K562 treated with DMSO at 1 percent for 12 hours (cell line): ENCODE data around the gene TLE5. TPM values are rescaled to one million over a fixed set of nuclear protein-coding genes. Genes with fewer than 3 reads are reported as not detected.

ENCODE experiments used
- total RNA-seq: library from RNA; unstranded; fragments of 300-600 nt; gene quantifications from 2 replicates; pipeline ENCODE4 v1.2.3, GENCODE V29; 2022; ENCODE audit not compliant: insufficient read depth

Gene TLE5, protein sequence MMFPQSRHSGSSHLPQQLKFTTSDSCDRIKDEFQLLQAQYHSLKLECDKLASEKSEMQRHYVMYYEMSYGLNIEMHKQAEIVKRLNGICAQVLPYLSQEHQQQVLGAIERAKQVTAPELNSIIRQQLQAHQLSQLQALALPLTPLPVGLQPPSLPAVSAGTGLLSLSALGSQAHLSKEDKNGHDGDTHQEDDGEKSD
- 318 and 363 TPM in 2 replicates for total RNA-seq

DNA sequence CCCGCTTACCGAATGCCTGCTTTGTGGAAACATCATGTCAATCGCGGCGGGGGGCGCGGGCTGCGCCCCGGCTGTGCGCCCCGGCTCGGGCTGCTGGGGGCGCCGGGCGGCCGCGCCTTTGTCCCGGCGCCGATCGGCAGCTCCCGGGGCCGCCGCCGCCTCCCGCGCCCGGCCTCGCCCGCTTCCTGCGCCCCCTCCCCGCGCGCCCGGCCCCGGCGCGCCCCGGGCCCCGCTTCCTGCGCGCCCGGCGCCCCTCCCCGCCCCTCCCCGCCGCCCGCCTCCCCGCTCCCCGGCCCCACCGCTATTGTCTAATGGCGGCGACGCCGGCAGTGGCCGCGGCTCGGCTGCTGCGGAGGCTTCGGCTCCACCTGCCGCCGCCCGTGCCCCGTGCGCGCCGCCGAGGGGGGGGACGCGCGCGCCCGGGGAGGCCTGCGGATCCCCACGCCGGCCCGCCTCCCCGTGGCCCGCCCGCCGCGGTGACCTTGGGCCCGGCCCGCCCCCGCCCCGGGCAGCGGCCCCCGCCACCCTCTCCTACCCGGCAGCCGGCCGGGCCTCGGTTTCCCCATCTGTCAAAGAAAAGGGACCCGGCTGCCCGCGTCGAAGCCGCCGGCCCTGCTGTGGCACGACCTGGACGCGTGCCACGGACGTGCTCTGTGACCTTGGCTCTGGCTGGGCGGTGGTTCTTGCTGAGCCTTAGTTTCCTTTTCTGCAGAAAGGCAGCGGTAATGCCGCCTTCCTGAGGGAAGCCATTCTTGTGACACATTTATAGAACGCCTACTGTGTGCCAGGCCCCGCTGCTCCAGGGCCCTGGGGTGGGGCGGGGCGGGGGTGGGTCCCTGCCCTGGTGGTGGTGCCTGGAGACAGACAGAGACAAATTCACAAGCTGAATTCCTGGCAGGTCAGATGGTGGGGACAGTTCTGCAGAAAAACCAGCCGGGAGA is at the start of gene TLE5:
Gene TLE5, minus strand, starts transcription at position 331 of the 941 bp plus-strand sequence. Its CDS starts 295 bp downstream, at position 36.

DNA sequence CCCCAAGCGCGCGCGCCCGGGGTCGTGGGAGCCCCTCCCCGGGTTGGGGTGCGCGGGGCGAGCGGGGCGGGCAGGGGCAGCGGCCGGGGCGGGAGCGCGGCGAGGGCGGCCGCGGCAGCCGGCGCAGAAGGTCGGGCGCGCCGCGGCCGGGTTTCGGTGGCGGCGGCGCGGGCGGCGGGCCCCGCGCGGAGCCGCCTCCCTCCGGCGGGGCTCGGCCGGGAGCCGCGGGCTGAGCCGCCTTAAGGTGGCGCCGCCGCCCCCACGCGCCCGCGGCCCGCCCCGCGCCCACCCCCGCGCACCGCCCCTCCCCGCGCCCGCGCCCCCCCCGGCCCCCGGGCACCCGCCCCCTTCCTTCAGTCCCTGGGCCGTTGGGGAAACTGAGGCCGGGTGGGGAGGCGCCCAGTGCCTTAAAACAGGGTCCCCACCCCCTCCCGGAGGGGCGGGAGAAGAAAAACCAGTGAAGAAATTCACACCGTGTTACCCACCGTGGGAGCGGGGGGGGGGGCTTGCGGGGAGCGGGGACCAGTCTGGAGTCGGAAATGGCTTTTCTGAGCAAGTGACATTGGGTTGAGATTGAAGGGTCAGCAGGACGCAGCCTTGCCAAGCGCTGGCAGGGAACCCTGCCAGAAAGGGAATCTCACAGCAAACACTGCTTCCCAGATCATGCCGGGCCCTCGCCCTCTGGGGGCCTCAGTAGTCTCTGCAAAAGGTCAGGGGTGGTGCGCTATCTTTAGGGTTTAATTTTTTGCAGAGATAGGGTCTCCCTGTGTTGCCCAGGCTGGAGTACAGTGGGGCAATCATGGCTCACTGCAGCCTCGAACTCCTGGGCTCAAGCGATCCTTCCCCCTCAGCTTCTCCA is 33.0 kb downstream of the TLE5 start, which contains the start of gene TLE2:
Gene TLE2, minus strand, starts transcription at position 216 of the 859 bp plus-strand sequence. CDS start 376 bp downstream, outside the sequence.

Other genes starting within 250 kb of the TLE5 start
- 1.8 and 2.7 TPM in 2 replicates for gene ZNF554, start 242.6 kb downstream of the TLE5 start, total RNA-seq
- gene ZNF555, start 221.0 kb downstream of the TLE5 start, total RNA-seq, result 1.0 and 4.9 TPM in 2 replicates
- gene ZNF556, start 195.2 kb downstream of the TLE5 start, total RNA-seq, result 0.96 TPM in 1 of 2 replicates, not detected in the other
- 2.4 and 5.7 TPM in 2 replicates for gene ZNF57, start 161.6 kb downstream of the TLE5 start, total RNA-seq
- 8.4 and 9.3 TPM in 2 replicates for gene ZNF77, start 117.5 kb downstream of the TLE5 start, total RNA-seq
- gene TLE6, start 84.9 kb downstream of the TLE5 start, total RNA-seq, result 5.8 and 8.3 TPM in 2 replicates
- gene TLE2, start 33.2 kb downstream of the TLE5 start, total RNA-seq, result 35.1 and 53.0 TPM in 2 replicates
- gene GNA11, start 31.9 kb upstream of the TLE5 start, total RNA-seq, result 19.8 and 32.9 TPM in 2 replicates
- not detected in 2 replicates for gene GNA15, start 73.5 kb upstream of the TLE5 start, total RNA-seq
- gene S1PR4, start 116.3 kb upstream of the TLE5 start, total RNA-seq, result not detected in 2 replicates
- 48.9 and 57.2 TPM in 2 replicates for gene NCLN, start 123.4 kb upstream of the TLE5 start, total RNA-seq
- gene CELF5, start 162.2 kb upstream of the TLE5 start, total RNA-seq, result not detected in 2 replicates